Right lobe of liver (tissue), 6 donors: ENCODE measurements around the gene CDYL2. TPM values are rescaled to one million over a fixed set of nuclear protein-coding genes. Genes with fewer than 3 reads are reported as not detected.
"Not testable (repeated sequence)": the region's sequence is repeated elsewhere in the genome, so short reads cannot be mapped to it uniquely, and the experiment has no call there.

Experiments
- ATAC-seq, 4 donors: fragments of 200-7000 bp; cut with Tn5 transposase; one replicate each; pipeline ENCODE4 v1.9.1; 2020; ENCODE audit warnings: mild to moderate bottlenecking in 4 of 4, moderate library complexity in 4 of 4
- DNase-seq, 3 donors: peaks; one replicate each; pipeline ENCODE4 v3.0.0-alpha.2; 2020
- H3K27ac ChIP-seq, 3 donors: fragments of 200-600 bp; one replicate each; pipeline ENCODE4 v1.8.0; 2022
- H3K27me3 ChIP-seq, 2 donors: fragments of 200-600 bp; one replicate each; pipeline ENCODE4 v1.8.0; 2022
- H3K36me3 ChIP-seq, 4 donors: fragments of 200-600 bp; sonication (generic) in 1 of 4; one replicate each; pipeline versions ENCODE4 v1.5.1 to v1.8.0; 2017 to 2022; ENCODE audit warnings: control low read depth in 1 of 4
- H3K4me1 ChIP-seq, 4 donors: fragments of 200-600 bp; sonication (generic) in 1 of 4; one replicate each; pipeline versions ENCODE4 v1.5.1 to v1.8.0; 2017 to 2022; ENCODE audit warnings: control low read depth in 1 of 4
- H3K4me3 ChIP-seq, 3 donors: fragments of 200-600 bp; one replicate each; pipeline ENCODE4 v1.8.0; 2022
- H3K9me3 ChIP-seq, 4 donors: fragments of 200-600 bp; sonication (generic) in 1 of 4; one replicate each; pipeline versions ENCODE4 v1.5.1 to v1.8.0; 2017 to 2022; ENCODE audit warnings: control low read depth in 1 of 4
- CTCF ChIP-seq, 4 donors: fragments of 200-600 bp in 3 of 4; fragments of 450-650 bp in 1 of 4; IDR thresholded peaks; one replicate each; pipeline versions ENCODE4 v1.5.1 to v1.8.0; 2016 to 2022; ENCODE audit warnings: antibody characterized with exemption in 4 of 4, mild to moderate bottlenecking in 2 of 4
- POLR2A ChIP-seq: fragments of 450-650 bp; IDR thresholded peaks from one replicate; pipeline ENCODE4 v1.6.1; 2017; ENCODE audit warnings: antibody characterized with exemption, mild to moderate bottlenecking
- WGBS: methylation state at CpG from one replicate; pipeline ENCODE4 v1.1.6; 2018; ENCODE audit warnings: low coverage, low lambda C conversion rate; ENCODE audit not compliant: insufficient coverage; ENCODE audit errors: missing lambda C conversion rate; 5-methylcytosine and 5-hydroxymethylcytosine counted together
- intact Hi-C, 2 donors: fragments of 100-400 bp; cut with DNase I; formaldehyde crosslinking; loops; one replicate each; pipeline versions ENCODE4 v1.11.2 to v1.14.1; 2022
- total RNA-seq, 6 experiments: library from RNA; depleted of rRNA in 2 of 6; stranded (reverse); fragments of >200 nt in 2 of 6; fragmentation: NEBNext Ultra II Directional in 3 of 6; extraction: Animal tissue kit (Norgen Biotek cat#: 25700) in 3 of 6; gene quantifications; one replicate each; pipeline versions ENCODE4 v1.1.0 to v1.2.4, GENCODE V29; 2016 to 2023
- donor health status: DM: no; HTN: yes; CAD: no.
- donor health status: DM: no; HTN: no; CAD: no.
- donor health status: DM: no; HTN: no; CAD: no.
- donor health status: DM: no; HTN: yes; CAD: no.
- donor health status: DM: no; HTN: yes; CAD: no.

The CDYL2 gene
- total RNA-seq, 6 experiments from 2014 or later = 2.2 to 12.7 (median 6.3) TPM

DNA sequence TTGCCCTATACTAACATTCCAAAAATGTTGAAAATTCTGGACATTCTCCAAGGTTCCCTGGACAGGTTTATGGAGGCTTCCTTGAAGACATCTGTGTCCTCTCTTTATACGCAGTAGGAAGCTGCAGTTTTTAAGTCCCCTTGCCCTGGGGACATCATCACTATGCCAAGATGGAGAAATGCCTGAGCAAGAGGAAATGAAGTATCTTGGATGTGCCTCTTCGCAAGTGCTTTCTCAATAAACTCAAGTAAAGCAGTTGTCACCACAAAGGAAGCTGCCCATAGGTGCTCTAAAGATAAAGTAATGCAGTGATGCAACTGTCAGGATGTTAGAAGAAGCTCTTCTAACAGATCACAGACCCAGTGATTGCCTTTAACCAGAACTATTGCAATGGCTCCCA is 71.0 kb downstream of the CDYL2 start:
- DNase-seq (no peak), ATAC-seq (no peak)
- Histone ChIP-seq H3K9me3 (peaks cover 0 to 4% (median 0%) of the 10 kb centered on the region in 4 donors), H3K36me3 (no peaks in the 10 kb centered on the region), H3K4me3 (no peak overlapping the region), H3K4me1 (peaks cover 0 to 7% (median 0%) of the 10 kb centered on the region in 4 donors), H3K27ac (no peak overlapping the region), H3K27me3 (no peaks in the 10 kb centered on the region)
- no CpG with 5 or more reads among the region's 2 CpGs for WGBS
- TF ChIP-seq POLR2A (no peak), CTCF (IDR thresholded peaks at IDR 0.05) (no peak)
- intact Hi-C loops = no loop called here

- TF ChIP-seq CTCF (IDR thresholded peaks at IDR 0.05) (no peak), POLR2A (no peak)
- no peaks in the 10 kb centered on the region for H3K27me3 ChIP-seq
- no peak for DNase-seq
- H3K9me3 ChIP-seq = no peaks in the 10 kb centered on the region
- intact Hi-C loops = no loop called here
- H3K4me1 ChIP-seq = peaks cover 0 to 7% (median 0%) of the 10 kb centered on the region in 4 donors
- no peak overlapping the region for H3K27ac ChIP-seq
- WGBS = 89% methylated on average over 2 of the region's 2 CpGs
- H3K4me3 ChIP-seq = no peak overlapping the region
- H3K36me3 ChIP-seq = no peaks in the 10 kb centered on the region
- no peak for ATAC-seq
Observed at GRCh38 chr16:80731915-80732314, 72.5 kb downstream of the CDYL2 start.

- intact Hi-C loops, H3K4me1 ChIP-seq, H3K4me3 ChIP-seq, ATAC-seq, H3K27me3 ChIP-seq, H3K27ac ChIP-seq, DNase-seq, H3K36me3 ChIP-seq, H3K9me3 ChIP-seq: not testable (repeated sequence)
- WGBS = 84% methylated on average over 5 of the region's 29 CpGs
Observed at GRCh38 chr16:80727066-80727763, 77.2 kb downstream of the CDYL2 start.

GRCh38 chr16:80725566-80726162 is 78.7 kb downstream of the CDYL2 start:
- TF ChIP-seq POLR2A = no peak
- TF ChIP-seq CTCF (IDR thresholded peaks at IDR 0.05) = no peak
- Histone ChIP-seq H3K9me3 (no peaks in the 10 kb centered on the region), H3K4me1 (no peaks in the 10 kb centered on the region), H3K36me3 (no peaks in the 10 kb centered on the region), H3K27ac (no peak overlapping the region), H3K27me3 (no peaks in the 10 kb centered on the region), H3K4me3 (no peak overlapping the region)
- DNase-seq (no peak), ATAC-seq (peak; percentile 59 to 80 (median 70))
- intact Hi-C loops = no loop called here
- 47% methylated on average over 9 of the region's 9 CpGs for WGBS

DNA sequence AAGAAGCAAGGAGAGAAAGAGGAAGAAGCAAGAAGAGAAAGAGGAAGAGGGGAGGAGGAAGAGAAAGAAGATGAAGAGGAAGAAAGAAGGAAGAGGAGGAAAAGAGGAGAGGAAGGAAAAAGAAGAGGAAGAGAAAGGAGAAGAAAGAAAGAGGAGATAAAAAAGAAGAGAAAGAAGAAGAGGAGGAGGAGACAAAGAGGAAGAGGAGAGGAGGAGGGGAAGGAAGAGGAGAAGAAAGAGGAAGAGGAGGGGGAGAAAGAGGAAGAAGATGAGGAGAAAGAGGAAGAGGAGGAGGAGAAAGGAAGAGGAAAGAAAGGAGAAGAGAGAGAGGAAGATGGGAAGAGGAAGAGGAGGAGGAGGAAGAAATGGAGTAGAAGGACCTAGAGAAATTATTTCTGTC is 80.4 kb downstream of the CDYL2 start:
- no peak for TF ChIP-seq POLR2A
- Histone ChIP-seq H3K27ac (no peak overlapping the region), H3K9me3 (no peaks in the 10 kb centered on the region), H3K27me3 (no peaks in the 10 kb centered on the region), H3K4me3 (no peak overlapping the region), H3K36me3 (no peaks in the 10 kb centered on the region), H3K4me1 (no peaks in the 10 kb centered on the region)
- no peak for DNase-seq
- ATAC-seq = no peak
- intact Hi-C loops = no loop called here
